Liver (tissue), 9 donors: ENCODE results near the gene PIK3R6. TPM values are rescaled to one million over a fixed set of nuclear protein-coding genes. Genes with fewer than 3 reads are reported as not detected.

Experiments
- DNase-seq: peaks from one replicate; pipeline ENCODE4 v3.0.0-alpha.2; 2017; ENCODE audit warnings: low spot score
- H3K27ac ChIP-seq, 2 donors: one replicate each; pipeline ENCODE4 v1.7.0; 2013; ENCODE audit warnings: inconsistent platforms in 2 of 2, low read length in 2 of 2, control low read depth in 1 of 2, low read depth in 1 of 2, mild to moderate bottlenecking in 1 of 2
- H3K27me3 ChIP-seq, 4 donors: one replicate each; pipeline versions ENCODE4 v1.6.1 to v1.7.0; 2013; ENCODE audit warnings: low read length in 3 of 4, inconsistent platforms in 1 of 4, mild to moderate bottlenecking in 1 of 4, moderate library complexity in 1 of 4; ENCODE audit not compliant: control insufficient read depth in 4 of 4, insufficient read depth in 4 of 4
- H3K36me3 ChIP-seq, 4 donors: one replicate each; pipeline versions ENCODE4 v1.6.1 to v1.7.0; 2013; ENCODE audit warnings: low read length in 3 of 4, mild to moderate bottlenecking in 3 of 4, low read depth in 1 of 4, moderate library complexity in 1 of 4; ENCODE audit not compliant: control insufficient read depth in 4 of 4, insufficient read depth in 3 of 4
- H3K4me1 ChIP-seq, 4 donors: one replicate each; pipeline versions ENCODE4 v1.6.1 to v1.7.0; 2013; ENCODE audit warnings: low read length in 3 of 4, mild to moderate bottlenecking in 3 of 4, moderate library complexity in 1 of 4; ENCODE audit not compliant: control insufficient read depth in 4 of 4, insufficient read depth in 4 of 4
- H3K4me3 ChIP-seq, 3 donors: one replicate each; pipeline versions ENCODE4 v1.6.1 to v1.7.0; 2013; ENCODE audit warnings: low read length in 3 of 3, control low read depth in 1 of 3, low read depth in 1 of 3, mild to moderate bottlenecking in 1 of 3
- H3K9ac ChIP-seq, 2 donors: one replicate each; pipeline ENCODE4 v1.7.0; 2013; ENCODE audit warnings: low read length in 2 of 2, mild to moderate bottlenecking in 2 of 2, moderate library complexity in 2 of 2, control low read depth in 1 of 2, low read depth in 1 of 2
- H3K9me3 ChIP-seq, 4 donors: one replicate each; pipeline versions ENCODE4 v1.6.1 to v1.7.0; 2013; ENCODE audit warnings: low read length in 3 of 4; ENCODE audit not compliant: control insufficient read depth in 4 of 4
- EGR1 ChIP-seq, 2 donors: IDR thresholded peaks; 2 replicates each; pipeline ENCODE4 v1.6.1; 2016 to 2018; ENCODE audit warnings: antibody characterized with exemption in 2 of 2, low read depth in 2 of 2
- FOXA1 ChIP-seq: IDR thresholded peaks from 2 replicates; pipeline ENCODE4 v1.6.1; 2016; ENCODE audit warnings: antibody characterized with exemption
- FOXA2 ChIP-seq: IDR thresholded peaks from 2 replicates; pipeline ENCODE4 v1.6.1; 2016; ENCODE audit warnings: antibody characterized with exemption
- GABPA ChIP-seq, 2 donors: IDR thresholded peaks in 1 of 2; conservative IDR thresholded peaks in 1 of 2; 2 replicates each; pipeline ENCODE4 v1.6.1; 2016; ENCODE audit warnings: antibody characterized with exemption in 2 of 2, mild to moderate bottlenecking in 1 of 2, moderate library complexity in 1 of 2
- HNF4A ChIP-seq, 2 donors: conservative IDR thresholded peaks; 2 replicates each; pipeline ENCODE4 v1.6.1; 2016; ENCODE audit warnings: antibody characterized with exemption in 2 of 2, mild to moderate bottlenecking in 2 of 2
- HNF4G ChIP-seq: IDR thresholded peaks from 2 replicates; pipeline ENCODE4 v1.6.1; 2016; ENCODE audit warnings: antibody characterized with exemption
- JUND ChIP-seq, 2 donors: IDR thresholded peaks; 2 replicates each; pipeline ENCODE4 v1.6.1; 2016; ENCODE audit warnings: antibody characterized with exemption in 2 of 2
- NR2F2 ChIP-seq: IDR thresholded peaks from 2 replicates; pipeline ENCODE4 v1.6.1; 2016; ENCODE audit warnings: antibody characterized with exemption
- RAD21 ChIP-seq, 2 donors: IDR thresholded peaks; 2 replicates each; pipeline ENCODE4 v1.6.1; 2016; ENCODE audit warnings: antibody characterized with exemption in 2 of 2, mild to moderate bottlenecking in 2 of 2
- RXRA ChIP-seq, 2 donors: IDR thresholded peaks; 2 replicates each; pipeline ENCODE4 v1.6.1; 2017 to 2018; ENCODE audit warnings: antibody characterized with exemption in 2 of 2, mild to moderate bottlenecking in 1 of 2
- SP1 ChIP-seq: IDR thresholded peaks from 2 replicates; pipeline ENCODE4 v1.6.1; 2018; ENCODE audit warnings: antibody characterized with exemption, mild to moderate bottlenecking
- TAF1 ChIP-seq: conservative IDR thresholded peaks from 2 replicates; pipeline ENCODE4 v1.6.1; 2016; ENCODE audit warnings: antibody characterized with exemption, mild to moderate bottlenecking
- YY1 ChIP-seq: IDR thresholded peaks from 2 replicates; pipeline ENCODE4 v1.6.1; 2016; ENCODE audit warnings: antibody characterized with exemption, mild to moderate bottlenecking
- WGBS: extraction: QIAGEN DNeasy Blood & Tissue Kit; methylation state at CpG from one replicate; pipeline ENCODE4 v1.1.7; 2013; 5-methylcytosine and 5-hydroxymethylcytosine counted together
- polyA plus RNA-seq, 2 donors: library from polyadenylated mRNA; stranded (reverse) in 1 of 2; unstranded in 1 of 2; fragments of 200-250 nt in 1 of 2; fragments of >200 nt in 1 of 2; fragmentation: Nextera tagmentation in 1 of 2; extraction: Ambion mirVana in 1 of 2; gene quantifications; one replicate each; pipeline versions ENCODE4 v1.2.1 to v1.2.3, GENCODE V29; 2013 to 2015
- total RNA-seq, 2 donors: library from RNA; depleted of rRNA; stranded (reverse); fragments of >200 nt; gene quantifications; one replicate each; pipeline ENCODE4 v1.2.3, GENCODE V29; 2014
- TF ChIP-seq, protein P1 (sequence below): IDR thresholded peaks from 2 replicates; pipeline ENCODE4 v1.6.1; 2016; ENCODE audit warnings: antibody characterized with exemption
- TF ChIP-seq, protein P2 (sequence below): IDR thresholded peaks from 2 replicates; pipeline ENCODE4 v1.6.1; 2016; ENCODE audit warnings: antibody characterized with exemption
- TF ChIP-seq, protein P3 (sequence below): IDR thresholded peaks from 2 replicates; pipeline ENCODE4 v1.6.1; 2016; ENCODE audit warnings: antibody characterized with exemption
- TF ChIP-seq, protein P4 (sequence below): IDR thresholded peaks from 2 replicates; pipeline ENCODE4 v1.6.1; 2016; ENCODE audit warnings: antibody characterized with exemption, mild to moderate bottlenecking
- TF ChIP-seq, protein P5 (sequence below): fragments of 150-350 bp; IDR thresholded peaks from 2 replicates; pipeline ENCODE4 v1.5.1; 2017; ENCODE audit warnings: improper control_type of control experiment, low read depth, low read length; ENCODE audit not compliant: missing input control
- donor health status: healthy.
- donor health status: healthy.
- donor health status: healthy.
- donor health status: healthy.
- donor health status: healthy.

The PIK3R6 gene
- total and polyA plus RNA-seq, 4 donors = 0.15 to 0.37 (median 0.18) TPM

DNA sequence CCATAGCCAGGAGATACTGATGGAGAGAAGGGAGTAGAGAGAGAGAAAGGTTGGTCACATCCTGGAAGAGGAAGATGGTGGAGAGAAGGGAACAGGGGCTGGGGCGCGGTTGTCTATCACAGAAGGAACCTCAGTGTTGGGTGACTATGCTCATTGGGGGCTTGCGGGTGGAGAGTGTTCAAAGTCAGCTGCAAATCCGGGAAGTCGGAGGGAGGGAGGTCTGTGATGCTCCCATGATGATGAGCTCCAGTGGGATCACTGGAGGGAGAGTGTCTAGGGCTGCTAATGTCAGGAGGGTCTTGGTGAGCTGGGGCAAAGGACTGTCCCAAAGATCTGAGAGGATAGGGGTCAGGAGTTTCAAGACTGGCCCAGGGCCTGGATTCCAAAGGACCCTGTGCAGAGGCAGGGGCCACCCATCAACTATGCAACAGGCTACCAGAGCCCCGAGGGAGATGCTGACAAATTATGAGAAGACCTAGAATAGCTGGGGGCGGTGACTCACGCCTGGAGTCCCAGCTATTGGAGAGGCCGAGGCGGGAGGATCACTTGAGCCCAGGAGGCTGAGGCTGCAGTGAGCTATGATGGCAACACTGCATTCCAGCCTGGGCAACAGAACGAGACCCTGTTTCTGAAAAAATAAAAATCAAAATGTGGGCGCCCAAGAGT lies 111.8 kb downstream of the PIK3R6 start:
- H3K4me1 ChIP-seq = no peaks in the 10 kb centered on the region
- no peak overlapping the region for H3K9ac ChIP-seq
- no peak overlapping the region for H3K4me3 ChIP-seq
- no peak overlapping the region for H3K27ac ChIP-seq
- no peaks in the 10 kb centered on the region for H3K9me3 ChIP-seq
- no peaks in the 10 kb centered on the region for H3K36me3 ChIP-seq
- 93% methylated on average over 12 of the region's 12 CpGs for WGBS
- no peaks in the 10 kb centered on the region for H3K27me3 ChIP-seq
- DNase-seq = no peak
- TF ChIP-seq HNF4A (conservative IDR thresholded peaks at IDR 0.05) (no peak), FOXA1 (no peak)

DNA sequence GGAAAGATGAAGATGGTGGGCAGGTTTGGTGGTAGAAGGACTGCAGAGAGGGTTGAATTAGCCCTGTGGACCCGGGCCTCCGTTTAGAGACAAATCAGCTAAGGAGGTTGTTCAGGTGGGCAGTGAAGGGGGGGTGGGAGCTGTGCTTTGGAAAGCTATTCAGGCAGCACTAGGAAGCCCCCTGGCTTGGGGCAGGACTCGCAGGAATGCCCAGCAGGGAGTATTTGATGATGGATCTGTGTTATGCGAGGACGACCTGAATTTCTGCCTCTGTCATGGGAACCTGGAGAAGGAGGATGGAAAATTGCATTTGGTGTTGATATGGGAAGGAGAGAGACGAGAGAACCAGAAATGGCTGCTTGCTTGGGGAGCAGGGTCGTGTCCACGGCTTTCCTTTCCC lies 112.6 kb downstream of the PIK3R6 start:
- H3K36me3 ChIP-seq = no peaks in the 10 kb centered on the region
- H3K9me3 ChIP-seq = no peaks in the 10 kb centered on the region
- DNase-seq = no peak
- no peak overlapping the region for H3K27ac ChIP-seq
- no peak overlapping the region for H3K4me3 ChIP-seq
- H3K27me3 ChIP-seq = no peaks in the 10 kb centered on the region
- TF ChIP-seq JUND (IDR thresholded peaks at IDR 0.05) (no peak), HNF4G (no peak), RAD21 (IDR thresholded peaks at IDR 0.05) (no peak), TAF1 (no peak), HNF4A (conservative IDR thresholded peaks at IDR 0.05) (no peak), GABPA (IDR thresholded peaks at IDR 0.05 in 1 of 2, conservative IDR thresholded peaks at IDR 0.05 in 1 of 2) (no peak), FOXA1 (no peak), YY1 (no peak), RXRA (IDR thresholded peaks at IDR 0.05) (no peak), FOXA2 (no peak), EGR1 (IDR thresholded peaks at IDR 0.05; ENCODE audit: low read depth in 2 of 2) (no peak), NR2F2 (no peak), SP1 (no peak)
- TF ChIP-seq, protein P1, sequence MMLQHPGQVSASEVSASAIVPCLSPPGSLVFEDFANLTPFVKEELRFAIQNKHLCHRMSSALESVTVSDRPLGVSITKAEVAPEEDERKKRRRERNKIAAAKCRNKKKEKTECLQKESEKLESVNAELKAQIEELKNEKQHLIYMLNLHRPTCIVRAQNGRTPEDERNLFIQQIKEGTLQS = no peak
- TF ChIP-seq, protein P2, sequence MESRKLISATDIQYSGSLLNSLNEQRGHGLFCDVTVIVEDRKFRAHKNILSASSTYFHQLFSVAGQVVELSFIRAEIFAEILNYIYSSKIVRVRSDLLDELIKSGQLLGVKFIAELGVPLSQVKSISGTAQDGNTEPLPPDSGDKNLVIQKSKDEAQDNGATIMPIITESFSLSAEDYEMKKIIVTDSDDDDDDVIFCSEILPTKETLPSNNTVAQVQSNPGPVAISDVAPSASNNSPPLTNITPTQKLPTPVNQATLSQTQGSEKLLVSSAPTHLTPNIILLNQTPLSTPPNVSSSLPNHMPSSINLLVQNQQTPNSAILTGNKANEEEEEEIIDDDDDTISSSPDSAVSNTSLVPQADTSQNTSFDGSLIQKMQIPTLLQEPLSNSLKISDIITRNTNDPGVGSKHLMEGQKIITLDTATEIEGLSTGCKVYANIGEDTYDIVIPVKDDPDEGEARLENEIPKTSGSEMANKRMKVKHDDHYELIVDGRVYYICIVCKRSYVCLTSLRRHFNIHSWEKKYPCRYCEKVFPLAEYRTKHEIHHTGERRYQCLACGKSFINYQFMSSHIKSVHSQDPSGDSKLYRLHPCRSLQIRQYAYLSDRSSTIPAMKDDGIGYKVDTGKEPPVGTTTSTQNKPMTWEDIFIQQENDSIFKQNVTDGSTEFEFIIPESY = no peak
- TF ChIP-seq, protein P3, sequence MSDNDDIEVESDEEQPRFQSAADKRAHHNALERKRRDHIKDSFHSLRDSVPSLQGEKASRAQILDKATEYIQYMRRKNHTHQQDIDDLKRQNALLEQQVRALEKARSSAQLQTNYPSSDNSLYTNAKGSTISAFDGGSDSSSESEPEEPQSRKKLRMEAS = no peak
- TF ChIP-seq, protein P4, sequence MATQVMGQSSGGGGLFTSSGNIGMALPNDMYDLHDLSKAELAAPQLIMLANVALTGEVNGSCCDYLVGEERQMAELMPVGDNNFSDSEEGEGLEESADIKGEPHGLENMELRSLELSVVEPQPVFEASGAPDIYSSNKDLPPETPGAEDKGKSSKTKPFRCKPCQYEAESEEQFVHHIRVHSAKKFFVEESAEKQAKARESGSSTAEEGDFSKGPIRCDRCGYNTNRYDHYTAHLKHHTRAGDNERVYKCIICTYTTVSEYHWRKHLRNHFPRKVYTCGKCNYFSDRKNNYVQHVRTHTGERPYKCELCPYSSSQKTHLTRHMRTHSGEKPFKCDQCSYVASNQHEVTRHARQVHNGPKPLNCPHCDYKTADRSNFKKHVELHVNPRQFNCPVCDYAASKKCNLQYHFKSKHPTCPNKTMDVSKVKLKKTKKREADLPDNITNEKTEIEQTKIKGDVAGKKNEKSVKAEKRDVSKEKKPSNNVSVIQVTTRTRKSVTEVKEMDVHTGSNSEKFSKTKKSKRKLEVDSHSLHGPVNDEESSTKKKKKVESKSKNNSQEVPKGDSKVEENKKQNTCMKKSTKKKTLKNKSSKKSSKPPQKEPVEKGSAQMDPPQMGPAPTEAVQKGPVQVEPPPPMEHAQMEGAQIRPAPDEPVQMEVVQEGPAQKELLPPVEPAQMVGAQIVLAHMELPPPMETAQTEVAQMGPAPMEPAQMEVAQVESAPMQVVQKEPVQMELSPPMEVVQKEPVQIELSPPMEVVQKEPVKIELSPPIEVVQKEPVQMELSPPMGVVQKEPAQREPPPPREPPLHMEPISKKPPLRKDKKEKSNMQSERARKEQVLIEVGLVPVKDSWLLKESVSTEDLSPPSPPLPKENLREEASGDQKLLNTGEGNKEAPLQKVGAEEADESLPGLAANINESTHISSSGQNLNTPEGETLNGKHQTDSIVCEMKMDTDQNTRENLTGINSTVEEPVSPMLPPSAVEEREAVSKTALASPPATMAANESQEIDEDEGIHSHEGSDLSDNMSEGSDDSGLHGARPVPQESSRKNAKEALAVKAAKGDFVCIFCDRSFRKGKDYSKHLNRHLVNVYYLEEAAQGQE = no peak
- TF ChIP-seq, protein P5, sequence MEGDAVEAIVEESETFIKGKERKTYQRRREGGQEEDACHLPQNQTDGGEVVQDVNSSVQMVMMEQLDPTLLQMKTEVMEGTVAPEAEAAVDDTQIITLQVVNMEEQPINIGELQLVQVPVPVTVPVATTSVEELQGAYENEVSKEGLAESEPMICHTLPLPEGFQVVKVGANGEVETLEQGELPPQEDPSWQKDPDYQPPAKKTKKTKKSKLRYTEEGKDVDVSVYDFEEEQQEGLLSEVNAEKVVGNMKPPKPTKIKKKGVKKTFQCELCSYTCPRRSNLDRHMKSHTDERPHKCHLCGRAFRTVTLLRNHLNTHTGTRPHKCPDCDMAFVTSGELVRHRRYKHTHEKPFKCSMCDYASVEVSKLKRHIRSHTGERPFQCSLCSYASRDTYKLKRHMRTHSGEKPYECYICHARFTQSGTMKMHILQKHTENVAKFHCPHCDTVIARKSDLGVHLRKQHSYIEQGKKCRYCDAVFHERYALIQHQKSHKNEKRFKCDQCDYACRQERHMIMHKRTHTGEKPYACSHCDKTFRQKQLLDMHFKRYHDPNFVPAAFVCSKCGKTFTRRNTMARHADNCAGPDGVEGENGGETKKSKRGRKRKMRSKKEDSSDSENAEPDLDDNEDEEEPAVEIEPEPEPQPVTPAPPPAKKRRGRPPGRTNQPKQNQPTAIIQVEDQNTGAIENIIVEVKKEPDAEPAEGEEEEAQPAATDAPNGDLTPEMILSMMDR = no peak
- WGBS = 88% methylated on average over 8 of the region's 8 CpGs
- H3K4me1 ChIP-seq = no peaks in the 10 kb centered on the region
- no peak overlapping the region for H3K9ac ChIP-seq
